OCI-LY1 (cell line): ENCODE results near the gene FHOD3.

Experiments used
- H2AFZ ChIP-seq: fragments of 200-600 bp; sonication (generic), shearing (Covaris generic); 2 replicates; pipeline ENCODE4 v1.6.0; 2014; ENCODE audit warnings: antibody characterized with exemption, mild to moderate bottlenecking, low read length
- H3F3A ChIP-seq: fragments of 200-600 bp; sonication (generic), shearing (Covaris generic); 2 replicates; pipeline ENCODE4 v1.6.0; 2014; ENCODE audit warnings: mild to moderate bottlenecking, antibody characterized with exemption, low read length, moderate library complexity; ENCODE audit not compliant: insufficient read depth
- H3K27ac ChIP-seq: fragments of 200-600 bp; sonication (generic); 2 replicates; pipeline ENCODE4 v1.5.1; 2014; ENCODE audit warnings: low read length, mixed run types, mild to moderate bottlenecking, low read depth; ENCODE audit not compliant: poor library complexity, severe bottlenecking
- H3K27me3 ChIP-seq: fragments of 200-600 bp; sonication (generic); 2 replicates; pipeline ENCODE4 v1.6.0; 2014; ENCODE audit warnings: antibody characterized with exemption, mild to moderate bottlenecking, low read length, moderate library complexity; ENCODE audit not compliant: insufficient read depth
- H3K36me3 ChIP-seq: fragments of 200-600 bp; sonication (generic); 2 replicates; pipeline ENCODE4 v1.6.1; 2014; ENCODE audit warnings: mild to moderate bottlenecking, antibody characterized with exemption, low read length, moderate library complexity, mixed read lengths; ENCODE audit not compliant: insufficient read depth
- H3K4me1 ChIP-seq: fragments of 200-600 bp; sonication (generic); 2 replicates; pipeline ENCODE4 v1.5.1; 2014; ENCODE audit warnings: mild to moderate bottlenecking, low read length, moderate library complexity; ENCODE audit not compliant: insufficient read depth, severe bottlenecking
- H3K4me2 ChIP-seq: fragments of 200-600 bp; sonication (generic), shearing (Covaris generic); 2 replicates; pipeline ENCODE4 v1.6.1; 2014; ENCODE audit warnings: low read length
- H3K4me3 ChIP-seq: fragments of 200-600 bp; sonication (generic); 2 replicates; pipeline ENCODE4 v1.5.1; 2014; ENCODE audit warnings: low read length, low read depth, mild to moderate bottlenecking, mixed read lengths; ENCODE audit not compliant: poor library complexity, severe bottlenecking
- H3K79me2 ChIP-seq: fragments of 200-600 bp; shearing (Covaris generic); 2 replicates; pipeline ENCODE4 v1.6.1; 2016; ENCODE audit warnings: mixed run types, low read length, mixed read lengths; ENCODE audit not compliant: insufficient read depth
- H3K9ac ChIP-seq: fragments of 200-600 bp; sonication (generic), shearing (Covaris generic); 2 replicates; pipeline ENCODE4 v1.6.1; 2014; ENCODE audit warnings: mild to moderate bottlenecking, low read length, mixed read lengths
- H3K9me2 ChIP-seq: fragments of 200-600 bp; sonication (generic), shearing (Covaris generic); 2 replicates; pipeline ENCODE4 v1.6.1; 2014; ENCODE audit warnings: low read depth, mild to moderate bottlenecking, low read length, mixed read lengths
- H3K9me3 ChIP-seq: fragments of 200-600 bp; shearing (Covaris generic); 2 replicates; pipeline ENCODE4 v1.6.1; 2014; ENCODE audit warnings: low read length, mixed read lengths
- H4K20me1 ChIP-seq: fragments of 200-600 bp; sonication (generic), shearing (Covaris generic); 2 replicates; pipeline ENCODE4 v1.6.0; 2016; ENCODE audit warnings: mild to moderate bottlenecking, low read length; ENCODE audit not compliant: insufficient read depth
- CTCF ChIP-seq: fragments of 200-600 bp; sonication (generic), shearing (Covaris generic); IDR thresholded peaks from 2 replicates; pipeline ENCODE4 v1.5.1; 2017; ENCODE audit warnings: mild to moderate bottlenecking, antibody characterized with exemption, low read length, moderate library complexity, mixed read lengths
- EZH2 ChIP-seq: fragments of 200-600 bp; sonication (generic), shearing (Covaris generic); IDR thresholded peaks from 2 replicates; pipeline ENCODE4 v1.8.0; 2017; ENCODE audit warnings: borderline replicate concordance, mixed run types, mild to moderate bottlenecking, antibody characterized with exemption, low read length, moderate library complexity, mixed read lengths

FHOD3 gene

DNA sequence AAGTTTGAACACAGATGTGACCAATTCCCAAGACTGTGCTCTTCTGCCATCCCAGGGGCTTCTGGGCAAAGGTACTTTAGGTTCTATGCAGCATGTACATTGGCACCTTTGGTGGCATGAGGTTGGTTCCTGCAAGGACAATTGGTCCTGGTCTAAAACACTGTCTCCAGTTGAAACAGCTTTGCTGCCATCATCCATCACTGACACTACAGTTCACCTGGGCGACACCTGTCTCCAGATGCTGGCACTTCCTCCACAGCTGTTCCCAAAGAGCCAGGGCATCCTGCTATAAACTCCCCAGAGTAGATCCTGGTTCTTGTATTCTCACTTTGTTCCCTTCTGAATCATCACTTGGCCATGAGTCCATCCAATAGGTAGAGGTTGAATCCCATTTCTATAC is 60.6 kb downstream of the FHOD3 start:
- H3K4me1 ChIP-seq, result no peaks in the 10 kb centered on the region
- H3K9me3 ChIP-seq, result no peaks in the 10 kb centered on the region
- no peak for TF ChIP-seq EZH2
- no peak for TF ChIP-seq CTCF
- no peak overlapping the region for H3K9ac ChIP-seq
- H3K36me3 ChIP-seq, result no peaks in the 10 kb centered on the region
- no peaks in the 10 kb centered on the region for H4K20me1 ChIP-seq
- no peak overlapping the region for H2AFZ ChIP-seq
- H3K79me2 ChIP-seq, result no peaks in the 10 kb centered on the region
- H3K9me2 ChIP-seq, result no peaks in the 10 kb centered on the region
- no peak overlapping the region for H3K4me3 ChIP-seq
- no peak overlapping the region for H3K4me2 ChIP-seq
- H3K27me3 ChIP-seq, result 0 out of 2 replicates have a peak, but pooled peaks cover 3% of the 10 kb centered on the region
- H3F3A ChIP-seq, result no peaks in the 10 kb centered on the region
- no peak overlapping the region for H3K27ac ChIP-seq

DNA sequence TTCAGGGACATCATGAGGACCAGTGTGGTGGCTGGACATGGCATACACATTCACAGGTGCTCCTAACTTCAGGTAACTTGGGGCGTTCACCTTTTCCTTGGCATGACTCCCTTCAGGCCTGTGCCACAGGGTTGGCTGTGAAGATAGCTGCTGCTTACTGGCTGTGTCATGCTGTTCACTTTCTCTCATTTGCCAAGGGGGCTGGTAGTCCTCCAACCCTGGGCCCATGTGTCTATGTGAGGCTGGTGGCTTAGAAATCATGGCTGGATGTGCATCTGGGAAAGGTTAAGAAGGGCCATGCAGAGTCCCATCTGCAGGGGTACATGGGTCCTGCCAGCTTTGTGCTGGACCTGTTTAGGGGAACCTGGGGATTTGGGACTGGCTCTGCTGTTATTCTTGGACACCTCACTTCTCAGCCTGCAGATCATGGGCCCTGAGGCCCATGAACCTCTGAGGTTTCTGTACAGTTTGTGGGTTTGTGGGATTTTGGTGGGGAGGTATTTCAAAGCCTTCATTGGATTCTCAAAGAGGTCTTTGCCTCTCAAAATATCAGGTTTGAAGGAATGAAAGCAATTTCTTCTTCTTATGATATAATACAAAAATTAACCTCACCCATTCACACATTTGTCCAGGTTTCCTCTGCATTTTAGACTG is 62.9 kb downstream of the FHOD3 start:
- Histone ChIP-seq H3K9me3 (no peaks in the 10 kb centered on the region), H3K4me1 (no peaks in the 10 kb centered on the region), H3K4me2 (no peak overlapping the region), H3K4me3 (no peak overlapping the region), H3F3A (no peaks in the 10 kb centered on the region), H3K9ac (no peak overlapping the region), H3K36me3 (no peaks in the 10 kb centered on the region), H4K20me1 (no peaks in the 10 kb centered on the region), H3K79me2 (no peaks in the 10 kb centered on the region), H3K27me3 (0 out of 2 replicates have a peak, but pooled peaks cover 4% of the 10 kb centered on the region), H3K9me2 (no peaks in the 10 kb centered on the region), H3K27ac (no peak overlapping the region), H2AFZ (no peak overlapping the region)
- TF ChIP-seq EZH2 (no peak), CTCF (no peak)

GRCh38 chr18:36364911-36365624 is 67.6 kb downstream of the FHOD3 start:
- Histone ChIP-seq H4K20me1 (no peaks in the 10 kb centered on the region), H3K4me2 (no peak overlapping the region), H3K9me2 (no peaks in the 10 kb centered on the region), H3K4me3 (no peak overlapping the region), H3K4me1 (no peaks in the 10 kb centered on the region), H3K9ac (no peak overlapping the region), H3F3A (no peaks in the 10 kb centered on the region), H3K36me3 (no peaks in the 10 kb centered on the region), H3K27ac (no peak overlapping the region), H2AFZ (no peak overlapping the region), H3K9me3 (no peaks in the 10 kb centered on the region), H3K27me3 (0 out of 2 replicates have a peak, but pooled peaks cover 4% of the 10 kb centered on the region), H3K79me2 (no peaks in the 10 kb centered on the region)
- TF ChIP-seq CTCF (no peak), EZH2 (no peak)
